Transverse colon (tissue), 4 donors: Measurements from ENCODE around the gene SLC29A3. TPM values are rescaled to one million over a fixed set of nuclear protein-coding genes. Genes with fewer than 3 reads are reported as not detected.

Experiments used
- DNase-seq: peaks from one replicate; pipeline ENCODE4 v3.0.0-alpha.2; 2019
- H3K27ac ChIP-seq, 4 donors: fragments of 200-600 bp; sonication (generic); 2 replicates each; pipeline ENCODE4 v1.5.1; 2016 to 2018; ENCODE audit warnings: inconsistent platforms in 4 of 4
- H3K27me3 ChIP-seq: fragments of 200-600 bp; sonication (generic); 2 replicates; pipeline ENCODE4 v1.5.1; 2017; ENCODE audit warnings: inconsistent platforms
- H3K36me3 ChIP-seq, 4 donors: fragments of 200-600 bp; sonication (generic); 2 replicates each; pipeline ENCODE4 v1.5.1; 2017 to 2019; ENCODE audit warnings: inconsistent platforms in 4 of 4
- H3K4me1 ChIP-seq, 4 donors: fragments of 200-600 bp; sonication (generic); 2 replicates each; pipeline ENCODE4 v1.5.1; 2017 to 2020; ENCODE audit warnings: inconsistent platforms in 4 of 4
- H3K4me3 ChIP-seq, 4 donors: fragments of 200-600 bp; sonication (generic); 1 replicate in 1 of 4; 2 replicates in 3 of 4; pipeline versions ENCODE4 v1.5.1 to v1.6.1; 2017 to 2019; ENCODE audit warnings: inconsistent platforms in 4 of 4
- H3K9me3 ChIP-seq, 2 donors: fragments of 200-600 bp; sonication (generic); 2 replicates each; pipeline ENCODE4 v1.5.1; 2017 to 2019; ENCODE audit warnings: inconsistent platforms in 2 of 2
- EP300 ChIP-seq: sonication (generic); formaldehyde crosslinking; IDR thresholded peaks from one replicate; pipeline ENCODE4 v1.6.1; 2017; ENCODE audit warnings: antibody characterized with exemption, low read depth
- POLR2A ChIP-seq: fragments of 450-650 bp; IDR thresholded peaks from one replicate; pipeline ENCODE4 v1.6.1; 2016; ENCODE audit warnings: antibody characterized with exemption, mild to moderate bottlenecking, moderate library complexity
- POLR2AphosphoS5 ChIP-seq, 3 donors: sonication (generic); formaldehyde crosslinking; IDR thresholded peaks; one replicate each; pipeline ENCODE4 v1.6.1; 2016; ENCODE audit warnings: antibody characterized with exemption in 3 of 3
- WGBS, 2 donors: methylation state at CpG; one replicate each; pipeline ENCODE4 v1.1.5; 2018; ENCODE audit warnings: low coverage in 1 of 2; 5-methylcytosine and 5-hydroxymethylcytosine counted together
- in situ Hi-C, 4 donors: fragments of 200-750 bp; cut with MboI; loops; one replicate each; pipeline versions ENCODE4 v1.15.0 to v1.15.1; 2017; ENCODE audit warnings: low sequenced_read_pairs in 3 of 4, low pct_ligation_motif_present in 1 of 4, low pct_unique_long_range_greater_than_20kb in 1 of 4
- intact Hi-C: fragments of 100-400 bp; cut with DNase I; formaldehyde crosslinking; loops from one replicate; pipeline ENCODE4 v1.15.1; 2023; ENCODE audit warnings: low total_unique reads
- total RNA-seq, 4 donors: library from RNA; depleted of rRNA; stranded (reverse); fragments of >200 nt; gene quantifications; one replicate each; pipeline ENCODE4 v1.1.0, GENCODE V29; 2016
- TF ChIP-seq, protein P1 (sequence below), 5 experiments: fragments of 200-600 bp in 3 of 5; fragments of 450-650 bp in 2 of 5; sonication (generic) in 3 of 5; IDR thresholded peaks; 1 replicate in 2 of 5; 2 replicates in 3 of 5; pipeline ENCODE4 v1.5.1; 2016 to 2017; ENCODE audit warnings: antibody characterized with exemption in 5 of 5, inconsistent platforms in 3 of 5, mild to moderate bottlenecking in 2 of 5, moderate library complexity in 1 of 5

Gene SLC29A3
- total RNA-seq, 4 donors from 2014 or later, result 0.75 to 6.4 (median 3.4) TPM

DNA sequence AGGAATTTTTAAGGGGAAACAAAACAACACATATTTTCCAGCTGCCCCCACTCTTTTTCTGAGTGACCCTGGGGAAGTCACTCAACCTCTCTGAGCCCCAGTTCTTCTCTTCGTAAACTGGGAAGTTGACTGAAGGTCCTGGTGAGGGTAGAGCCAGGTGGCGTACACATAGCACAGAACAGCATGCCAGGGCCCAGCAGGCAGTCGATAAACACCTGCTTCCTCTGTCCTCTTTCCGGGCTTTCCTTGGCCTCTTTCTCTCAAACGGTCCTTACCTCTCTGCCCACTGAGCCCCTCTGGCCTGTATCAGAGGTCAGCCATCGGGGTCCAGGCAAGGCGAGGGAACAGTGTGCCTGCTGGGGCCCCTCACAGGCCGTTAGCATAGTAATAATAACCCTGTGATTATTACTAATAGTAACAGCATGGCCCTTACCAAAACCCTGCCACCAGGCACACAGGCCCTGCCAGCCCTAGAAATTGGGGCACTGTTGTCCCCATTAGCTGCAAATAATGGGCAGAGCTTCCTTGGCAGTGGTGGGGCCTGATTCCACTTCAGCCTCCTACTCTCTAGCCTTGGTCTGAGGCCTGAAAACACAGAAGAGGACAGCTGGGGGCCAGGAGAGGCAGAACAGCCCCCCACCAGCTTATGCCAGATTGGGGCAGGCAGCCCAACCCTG, 37.3 kb upstream of the SLC29A3 start:
- TF ChIP-seq POLR2AphosphoS5 (IDR thresholded peaks at IDR 0.05) (no peak), POLR2A (no peak), EP300 (no peak)
- TF ChIP-seq, protein P1, sequence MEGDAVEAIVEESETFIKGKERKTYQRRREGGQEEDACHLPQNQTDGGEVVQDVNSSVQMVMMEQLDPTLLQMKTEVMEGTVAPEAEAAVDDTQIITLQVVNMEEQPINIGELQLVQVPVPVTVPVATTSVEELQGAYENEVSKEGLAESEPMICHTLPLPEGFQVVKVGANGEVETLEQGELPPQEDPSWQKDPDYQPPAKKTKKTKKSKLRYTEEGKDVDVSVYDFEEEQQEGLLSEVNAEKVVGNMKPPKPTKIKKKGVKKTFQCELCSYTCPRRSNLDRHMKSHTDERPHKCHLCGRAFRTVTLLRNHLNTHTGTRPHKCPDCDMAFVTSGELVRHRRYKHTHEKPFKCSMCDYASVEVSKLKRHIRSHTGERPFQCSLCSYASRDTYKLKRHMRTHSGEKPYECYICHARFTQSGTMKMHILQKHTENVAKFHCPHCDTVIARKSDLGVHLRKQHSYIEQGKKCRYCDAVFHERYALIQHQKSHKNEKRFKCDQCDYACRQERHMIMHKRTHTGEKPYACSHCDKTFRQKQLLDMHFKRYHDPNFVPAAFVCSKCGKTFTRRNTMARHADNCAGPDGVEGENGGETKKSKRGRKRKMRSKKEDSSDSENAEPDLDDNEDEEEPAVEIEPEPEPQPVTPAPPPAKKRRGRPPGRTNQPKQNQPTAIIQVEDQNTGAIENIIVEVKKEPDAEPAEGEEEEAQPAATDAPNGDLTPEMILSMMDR (IDR thresholded peaks at IDR 0.05), result no peak
- H3K36me3 ChIP-seq, result no peaks in the 10 kb centered on the region
- 83 to 87% methylated on average over 4 to 8 of the region's 8 CpGs for WGBS, 2 donors
- H3K27ac ChIP-seq, result no peak overlapping the region
- no peaks in the 10 kb centered on the region for H3K4me1 ChIP-seq
- intact Hi-C loops (no loop called here), in situ Hi-C loops (loop anchor here in 3 of 4 donors (10.0 kb wide), 2 partner anchors 347 to 357 kb away; no protein-coding TSS in a partner anchor)
- H3K27me3 ChIP-seq, result no peaks in the 10 kb centered on the region
- no peak for DNase-seq
- H3K9me3 ChIP-seq, result no peaks in the 10 kb centered on the region
- no peak overlapping the region for H3K4me3 ChIP-seq

GRCh38 chr10:71282323-71282680, 36.8 kb upstream of the SLC29A3 start:
- no peak for DNase-seq
- Histone ChIP-seq H3K4me3 (no peak overlapping the region), H3K27ac (no peak overlapping the region), H3K4me1 (no peaks in the 10 kb centered on the region), H3K9me3 (no peaks in the 10 kb centered on the region), H3K36me3 (no peaks in the 10 kb centered on the region), H3K27me3 (no peaks in the 10 kb centered on the region)
- TF ChIP-seq POLR2A (no peak), EP300 (no peak), POLR2AphosphoS5 (IDR thresholded peaks at IDR 0.05) (no peak)
- TF ChIP-seq, protein P1 (IDR thresholded peaks at IDR 0.05), result no peak
- in situ Hi-C loops, result loop anchor here in 3 of 4 donors (10.0 kb wide), 2 partner anchors 348 to 358 kb away; no protein-coding TSS in a partner anchor
- intact Hi-C loops, result no loop called here
- no CpG with 5 or more reads among the region's 2 CpGs for WGBS, 2 donors

DNA sequence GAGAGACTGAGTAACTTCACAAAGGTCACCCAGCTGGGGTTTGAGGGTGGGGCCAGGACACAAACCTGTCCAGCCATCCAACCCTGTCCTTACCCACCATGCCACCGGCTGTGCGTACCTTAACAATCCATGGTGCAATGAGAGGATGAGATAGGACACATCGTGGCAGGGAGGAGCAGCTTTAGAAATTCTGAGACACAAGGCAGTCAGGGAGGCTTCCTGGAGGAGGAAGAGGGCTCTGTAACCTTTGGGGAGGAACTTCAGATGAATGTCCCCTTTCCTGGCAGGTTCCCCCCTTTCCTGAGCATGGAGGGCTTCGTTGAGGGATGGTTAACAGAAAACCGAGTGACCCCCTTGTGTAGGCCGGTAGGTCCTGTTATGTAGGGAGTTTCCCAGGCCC, 35.6 kb upstream of the SLC29A3 start:
- Histone ChIP-seq H3K36me3 (no peaks in the 10 kb centered on the region), H3K9me3 (no peaks in the 10 kb centered on the region), H3K4me1 (no peaks in the 10 kb centered on the region), H3K4me3 (no peak overlapping the region), H3K27me3 (no peaks in the 10 kb centered on the region), H3K27ac (no peak overlapping the region)
- TF ChIP-seq, protein P1 (IDR thresholded peaks at IDR 0.05), result no peak
- TF ChIP-seq POLR2A (no peak), EP300 (no peak), POLR2AphosphoS5 (IDR thresholded peaks at IDR 0.05) (no peak)
- WGBS, 2 donors, result 77% methylated on average over 6 of the region's 6 CpGs; no CpG with 5 or more reads in 1 of the 2 donors
- intact Hi-C loops, result no loop called here
- in situ Hi-C loops, result loop anchor here in 3 of 4 donors (10.0 kb wide), 2 partner anchors 349 to 359 kb away; no protein-coding TSS in a partner anchor
- DNase-seq, result no peak

GRCh38 chr10:71283876-71284275, 35.2 kb upstream of the SLC29A3 start:
- H3K27ac ChIP-seq, result no peak overlapping the region
- 77 to 88% methylated on average over 9 to 10 of the region's 10 CpGs for WGBS, 2 donors
- no peak for DNase-seq
- intact Hi-C loops, result no loop called here
- no peaks in the 10 kb centered on the region for H3K4me1 ChIP-seq
- no peaks in the 10 kb centered on the region for H3K9me3 ChIP-seq
- no peak overlapping the region for H3K4me3 ChIP-seq
- H3K36me3 ChIP-seq, result no peaks in the 10 kb centered on the region
- H3K27me3 ChIP-seq, result no peaks in the 10 kb centered on the region
- TF ChIP-seq, protein P1 (IDR thresholded peaks at IDR 0.05), result no peak
- TF ChIP-seq POLR2A, result no peak
- TF ChIP-seq EP300, result no peak
- no peak for TF ChIP-seq POLR2AphosphoS5 (IDR thresholded peaks at IDR 0.05)
- in situ Hi-C loops, result loop anchor here in 3 of 4 donors (10.0 kb wide), 2 partner anchors 349 to 359 kb away; no protein-coding TSS in a partner anchor
